Smooth muscle cell (in vitro differentiated cells): ENCODE data around the gene CFAP410. TPM values are rescaled to one million over a fixed set of nuclear protein-coding genes. Genes with fewer than 3 reads are reported as not detected.

Experiments
- DNase-seq: peaks from one replicate; lab custom pipeline; 2025; ENCODE audit not compliant: unreplicated experiment; lab: John Stamatoyannopoulos, UW
- H2AFZ ChIP-seq: fragments of 200-600 bp; sonication (generic); 2 replicates; pipeline ENCODE4 v1.6.0; 2016; ENCODE audit warnings: antibody characterized with exemption, low read depth, mild to moderate bottlenecking
- H3F3A ChIP-seq: fragments of 200-600 bp; sonication (generic); 2 replicates; pipeline ENCODE4 v1.6.0; 2017; ENCODE audit warnings: antibody characterized with exemption, low read depth
- H3K27ac ChIP-seq: fragments of 200-600 bp; sonication (generic); 2 replicates; pipeline ENCODE4 v1.5.1; 2016; ENCODE audit warnings: low read depth, mild to moderate bottlenecking
- H3K27me3 ChIP-seq: fragments of 200-600 bp; sonication (generic); 2 replicates; pipeline ENCODE4 v1.6.1; 2016; ENCODE audit warnings: low read depth, mild to moderate bottlenecking
- H3K36me3 ChIP-seq: fragments of 200-600 bp; sonication (generic); 2 replicates; pipeline ENCODE4 v1.5.1; 2016; ENCODE audit warnings: low read depth
- H3K4me1 ChIP-seq: fragments of 200-600 bp; sonication (generic); 2 replicates; pipeline ENCODE4 v1.5.1; 2016; ENCODE audit warnings: low read depth
- H3K4me2 ChIP-seq: fragments of 200-600 bp; sonication (generic); 2 replicates; pipeline ENCODE4 v1.6.0; 2016; ENCODE audit warnings: mild to moderate bottlenecking
- H3K4me3 ChIP-seq: fragments of 200-600 bp; sonication (generic); 2 replicates; pipeline ENCODE4 v1.5.1; 2016; ENCODE audit warnings: mild to moderate bottlenecking
- H3K79me2 ChIP-seq: fragments of 200-600 bp; sonication (generic); 2 replicates; pipeline ENCODE4 v1.6.0; 2016; ENCODE audit warnings: low read depth, mild to moderate bottlenecking
- H3K9ac ChIP-seq: fragments of 200-600 bp; sonication (generic); 2 replicates; pipeline ENCODE4 v1.6.0; 2016; ENCODE audit warnings: low read depth
- H3K9me3 ChIP-seq: fragments of 200-600 bp; sonication (generic); replicated peaks from 2 replicates; pipeline ENCODE4 v1.5.1; 2016; ENCODE audit warnings: low read depth
- H4K20me1 ChIP-seq: fragments of 200-600 bp; sonication (generic); 2 replicates; pipeline ENCODE4 v1.6.0; 2016; ENCODE audit warnings: low read depth
- WGBS: methylation state at CpG from one replicate; pipeline ENCODE4 v1.1.7; 2016; ENCODE audit warnings: low lambda C conversion rate; 5-methylcytosine and 5-hydroxymethylcytosine counted together
- polyA plus RNA-seq: library from polyadenylated mRNA; unstranded; fragments of >200 nt; fragmentation: Nextera tagmentation; extraction: Ambion mirVana; gene quantifications from 2 replicates; pipeline ENCODE4 v1.2.1, GENCODE V29; 2016
- total RNA-seq: library from RNA; depleted of rRNA; stranded (reverse); fragments of >200 nt; gene quantifications from 2 replicates; pipeline ENCODE4 v1.2.3, GENCODE V29; 2014
- TF ChIP-seq, protein P1 (sequence below): fragments of 200-600 bp; sonication (generic); IDR thresholded peaks from 2 replicates; pipeline ENCODE4 v1.5.1; 2017; ENCODE audit warnings: borderline replicate concordance, mild to moderate bottlenecking, antibody characterized with exemption; ENCODE audit not compliant: insufficient read depth, poor library complexity, severe bottlenecking

CFAP410 gene
- total and polyA plus RNA-seq, 2 experiments from 2014 or later = 6.5 to 21.7 TPM

DNA sequence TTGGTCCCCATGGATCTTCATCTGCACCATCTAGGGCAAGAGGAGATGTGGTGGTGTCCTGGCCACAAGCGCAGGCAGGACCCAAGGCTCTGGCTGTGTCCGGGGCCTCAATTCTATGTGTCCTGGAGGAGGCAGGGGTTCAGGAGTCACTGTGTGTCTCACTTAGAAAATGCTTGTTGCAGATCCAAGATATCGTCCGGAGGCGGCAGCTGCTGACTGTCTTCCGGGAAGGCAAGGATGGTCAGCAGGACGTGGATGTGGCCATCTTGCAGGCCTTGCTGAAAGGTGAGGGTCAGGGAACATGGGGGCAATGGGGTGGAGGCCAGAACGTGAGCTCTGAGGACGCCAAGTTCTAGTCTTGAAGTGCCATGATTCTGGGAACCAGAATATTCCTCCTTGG, 43.3 kb upstream of the CFAP410 start:
- H3K4me3 ChIP-seq = no peak overlapping the region
- no peaks in the 10 kb centered on the region for H3K79me2 ChIP-seq
- no peaks in the 10 kb centered on the region for H3K9me3 ChIP-seq
- TF ChIP-seq, protein P1, sequence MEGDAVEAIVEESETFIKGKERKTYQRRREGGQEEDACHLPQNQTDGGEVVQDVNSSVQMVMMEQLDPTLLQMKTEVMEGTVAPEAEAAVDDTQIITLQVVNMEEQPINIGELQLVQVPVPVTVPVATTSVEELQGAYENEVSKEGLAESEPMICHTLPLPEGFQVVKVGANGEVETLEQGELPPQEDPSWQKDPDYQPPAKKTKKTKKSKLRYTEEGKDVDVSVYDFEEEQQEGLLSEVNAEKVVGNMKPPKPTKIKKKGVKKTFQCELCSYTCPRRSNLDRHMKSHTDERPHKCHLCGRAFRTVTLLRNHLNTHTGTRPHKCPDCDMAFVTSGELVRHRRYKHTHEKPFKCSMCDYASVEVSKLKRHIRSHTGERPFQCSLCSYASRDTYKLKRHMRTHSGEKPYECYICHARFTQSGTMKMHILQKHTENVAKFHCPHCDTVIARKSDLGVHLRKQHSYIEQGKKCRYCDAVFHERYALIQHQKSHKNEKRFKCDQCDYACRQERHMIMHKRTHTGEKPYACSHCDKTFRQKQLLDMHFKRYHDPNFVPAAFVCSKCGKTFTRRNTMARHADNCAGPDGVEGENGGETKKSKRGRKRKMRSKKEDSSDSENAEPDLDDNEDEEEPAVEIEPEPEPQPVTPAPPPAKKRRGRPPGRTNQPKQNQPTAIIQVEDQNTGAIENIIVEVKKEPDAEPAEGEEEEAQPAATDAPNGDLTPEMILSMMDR = no peak
- H4K20me1 ChIP-seq = no peaks in the 10 kb centered on the region
- H3F3A ChIP-seq = no peaks in the 10 kb centered on the region
- 86% methylated on average over 9 of the region's 9 CpGs for WGBS
- no peak overlapping the region for H2AFZ ChIP-seq
- no peaks in the 10 kb centered on the region for H3K27me3 ChIP-seq
- H3K27ac ChIP-seq = no peak overlapping the region
- no peaks in the 10 kb centered on the region for H3K36me3 ChIP-seq
- DNase-seq = no peak
- no peak overlapping the region for H3K9ac ChIP-seq
- H3K4me2 ChIP-seq = no peak overlapping the region
- H3K4me1 ChIP-seq = no peaks in the 10 kb centered on the region

DNA sequence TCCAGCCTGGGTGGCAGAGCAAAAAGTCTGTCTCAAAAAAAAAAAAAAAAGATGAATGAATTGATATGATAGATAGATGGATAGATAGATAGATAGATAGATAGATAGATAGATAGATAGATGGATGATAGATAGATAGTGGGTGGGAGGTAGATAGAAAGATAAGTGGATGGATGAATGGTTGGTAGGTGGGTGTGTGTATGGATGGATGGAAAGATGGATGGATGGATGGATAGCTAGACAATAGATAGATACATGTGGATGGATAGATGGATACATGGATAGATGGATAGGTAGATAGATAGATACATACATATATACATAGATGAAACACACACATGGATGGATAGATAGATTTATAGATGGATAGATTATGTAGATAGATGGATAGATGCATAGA, 42.7 kb upstream of the CFAP410 start:
- H4K20me1 ChIP-seq = no peaks in the 10 kb centered on the region
- no peak overlapping the region for H3K9ac ChIP-seq
- DNase-seq = no peak
- no peaks in the 10 kb centered on the region for H3K79me2 ChIP-seq
- no peak overlapping the region for H2AFZ ChIP-seq
- no peaks in the 10 kb centered on the region for H3K27me3 ChIP-seq
- H3K9me3 ChIP-seq = no peaks in the 10 kb centered on the region
- H3K4me1 ChIP-seq = no peaks in the 10 kb centered on the region
- no peak overlapping the region for H3K27ac ChIP-seq
- H3K36me3 ChIP-seq = no peaks in the 10 kb centered on the region
- no peaks in the 10 kb centered on the region for H3F3A ChIP-seq
- H3K4me3 ChIP-seq = no peak overlapping the region
- TF ChIP-seq, protein P1 = no peak
- H3K4me2 ChIP-seq = no peak overlapping the region

DNA sequence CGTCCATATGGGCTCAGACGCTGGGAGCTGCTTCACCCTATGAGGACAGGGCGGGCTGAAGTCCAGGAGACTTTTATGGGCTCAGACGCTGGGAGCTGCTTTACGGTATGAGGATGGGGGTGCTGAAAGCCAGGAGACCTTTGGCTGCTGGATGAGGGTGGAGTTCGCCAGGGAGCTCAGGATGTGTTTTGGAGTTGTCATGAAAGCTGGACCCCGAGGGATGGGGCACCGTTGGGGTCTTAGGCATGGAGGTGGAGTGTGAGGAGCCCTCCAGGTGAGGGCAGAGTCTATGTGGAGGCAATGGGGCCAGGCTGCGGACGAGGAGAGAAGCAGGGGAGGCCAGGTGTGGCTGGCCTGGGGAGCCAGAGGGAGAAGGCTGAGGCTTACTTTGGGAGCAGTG, 41.7 kb upstream of the CFAP410 start:
- Histone ChIP-seq H4K20me1 (no peaks in the 10 kb centered on the region), H3K4me3 (no peak overlapping the region), H2AFZ (no peak overlapping the region), H3K36me3 (no peaks in the 10 kb centered on the region), H3F3A (no peaks in the 10 kb centered on the region), H3K27ac (no peak overlapping the region), H3K9me3 (no peaks in the 10 kb centered on the region), H3K4me1 (no peaks in the 10 kb centered on the region), H3K9ac (no peak overlapping the region), H3K27me3 (no peaks in the 10 kb centered on the region), H3K79me2 (no peaks in the 10 kb centered on the region), H3K4me2 (no peak overlapping the region)
- DNase-seq = no peak
- TF ChIP-seq, protein P1 = no peak
- WGBS = 91% methylated on average over 10 of the region's 10 CpGs

DNA sequence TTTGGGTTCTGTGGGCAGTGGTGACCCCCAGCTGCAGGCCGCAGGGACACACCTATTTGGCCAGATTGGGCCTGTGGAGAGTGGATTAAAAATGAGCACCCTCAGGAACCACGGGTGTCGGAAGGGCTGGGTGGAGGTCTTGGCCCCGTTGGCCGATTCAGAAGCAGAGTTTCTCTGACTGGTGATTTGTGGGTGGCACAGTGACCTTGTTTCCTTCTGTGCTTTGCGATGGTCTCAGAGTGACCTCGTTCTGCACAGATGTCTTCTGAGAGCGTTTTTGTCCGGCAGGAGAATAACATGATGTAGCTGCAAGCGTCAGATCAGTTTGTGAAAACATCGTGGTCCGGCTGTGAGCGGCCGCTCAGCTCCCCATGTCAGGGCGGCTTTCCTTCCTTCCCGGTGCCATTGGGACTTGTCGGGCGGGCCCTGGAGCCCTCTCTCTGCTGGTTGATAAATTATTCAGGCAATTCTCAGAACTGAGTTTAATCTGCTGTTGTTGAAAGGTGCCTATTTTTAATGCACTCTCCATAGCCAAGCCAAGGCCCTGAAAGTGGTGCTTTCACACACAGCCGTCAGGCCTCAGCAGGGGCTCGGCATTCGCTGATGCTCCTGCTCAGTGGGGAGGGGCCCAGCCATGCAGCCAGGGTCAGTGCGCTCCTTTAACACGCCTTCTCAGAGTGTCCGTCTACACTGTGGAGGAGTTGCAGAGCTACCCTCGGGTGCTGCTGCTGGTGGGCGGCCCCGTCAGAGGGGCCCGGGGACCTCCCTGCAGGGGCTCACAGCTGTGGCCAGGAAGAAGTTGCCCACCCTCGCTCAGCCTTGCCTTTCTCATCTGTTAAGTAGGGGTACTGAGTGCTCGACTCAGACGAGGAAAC, 41.0 kb upstream of the CFAP410 start:
- Histone ChIP-seq H3K4me1 (no peaks in the 10 kb centered on the region), H3K79me2 (no peaks in the 10 kb centered on the region), H3F3A (no peaks in the 10 kb centered on the region), H3K27ac (no peak overlapping the region), H3K27me3 (no peaks in the 10 kb centered on the region), H3K36me3 (no peaks in the 10 kb centered on the region), H3K9me3 (no peaks in the 10 kb centered on the region), H3K4me3 (no peak overlapping the region), H3K9ac (no peak overlapping the region), H2AFZ (no peak overlapping the region), H3K4me2 (no peak overlapping the region), H4K20me1 (no peaks in the 10 kb centered on the region)
- TF ChIP-seq, protein P1 = no peak
- DNase-seq = no peak
- 82% methylated on average over 31 of the region's 31 CpGs for WGBS
